ENCODE results near the gene PTOV1. TPM values are rescaled to one million over a fixed set of nuclear protein-coding genes. Genes with fewer than 3 reads are reported as not detected.

Gene PTOV1
- polyA plus RNA-seq, 3 donors = 278 to 373 (median 349) TPM

DNA sequence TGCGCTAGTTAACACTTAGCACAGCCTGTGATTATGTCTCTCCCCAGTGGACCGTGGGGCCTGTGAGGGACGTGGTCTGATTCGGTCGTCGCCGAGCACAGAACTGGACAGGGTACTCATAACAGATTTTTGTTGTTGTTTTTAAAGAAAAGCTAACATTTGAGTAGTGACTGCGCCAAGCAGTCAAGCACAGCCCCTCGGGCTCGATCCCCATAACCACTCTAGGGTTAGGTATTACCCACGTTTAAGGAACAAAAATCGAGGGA, 805 bp upstream of the PTOV1 start:
- DNase-seq (ENCODE audit: extremely low read depth in 1 of 11, low read depth in 9 of 11, low spot score in 4 of 11) = no peak

DNA sequence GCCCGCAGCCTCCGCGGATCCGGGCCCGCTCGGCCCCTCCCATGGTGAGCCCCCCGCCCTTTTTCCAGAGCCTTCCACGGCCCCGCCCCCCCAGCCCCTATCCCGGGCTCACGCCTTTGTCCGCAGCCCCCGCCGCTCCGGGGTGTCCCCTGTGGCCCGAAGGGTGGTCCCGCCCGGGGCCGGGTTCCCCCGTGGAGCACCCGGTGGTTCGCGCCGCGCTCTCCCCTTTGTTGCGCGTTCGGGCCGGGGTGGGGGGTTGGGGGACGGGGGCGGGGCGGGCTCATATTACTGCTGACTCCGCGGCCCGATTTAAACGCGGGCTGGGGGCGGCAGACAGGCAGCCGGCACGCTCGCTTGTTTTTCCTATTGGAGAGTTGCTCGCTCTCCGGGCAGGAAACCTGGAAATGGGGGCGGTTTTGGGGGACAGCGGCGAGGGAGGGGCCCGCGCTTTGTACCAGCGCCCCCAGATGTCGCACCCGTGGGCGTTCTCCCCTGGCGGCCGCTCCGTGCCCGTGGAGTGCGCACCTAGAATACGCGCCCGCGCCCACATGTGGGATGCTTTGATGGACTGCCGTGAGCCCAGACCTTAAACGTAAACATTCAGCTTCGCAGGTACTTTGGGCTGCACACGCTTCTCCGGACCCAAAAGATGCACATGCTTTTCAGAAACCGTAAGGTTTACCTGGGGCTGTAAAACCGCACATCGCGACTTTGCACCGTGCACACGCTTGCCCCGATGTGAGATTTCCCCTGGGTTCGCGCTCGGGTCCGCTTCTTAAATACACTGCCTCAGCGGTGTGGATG, 699 bp downstream of the PTOV1 start:
- DNase-seq (ENCODE audit: extremely low read depth in 1 of 11, low read depth in 9 of 11, low spot score in 4 of 11) = no peak

DNA sequence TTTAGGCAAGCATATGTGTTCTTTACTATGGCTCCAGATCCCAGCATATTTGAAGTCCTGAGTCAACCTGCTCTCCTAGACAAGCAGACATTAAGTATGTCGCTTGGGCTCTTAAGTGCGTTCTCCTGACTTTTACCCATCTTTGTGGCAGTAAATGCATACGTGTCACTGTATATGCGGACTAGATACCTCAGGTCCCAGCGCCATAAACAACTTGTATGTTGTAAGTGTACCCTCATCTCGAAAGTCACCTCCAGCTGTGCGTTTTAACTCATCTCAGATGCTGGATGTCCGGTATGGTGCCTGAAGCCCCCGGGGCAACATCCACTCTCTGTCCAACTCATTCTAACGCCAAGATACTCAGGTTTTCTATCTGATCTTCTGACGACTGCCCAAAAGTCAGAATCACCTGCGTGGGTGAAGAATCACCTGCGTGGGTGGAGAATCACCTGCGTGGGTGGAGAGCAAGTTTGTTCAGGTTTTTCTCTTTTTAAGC, 1.7 kb downstream of the PTOV1 start:
- DNase-seq (ENCODE audit: extremely low read depth in 1 of 11, low read depth in 9 of 11, low spot score in 4 of 11) = no peak

DNA sequence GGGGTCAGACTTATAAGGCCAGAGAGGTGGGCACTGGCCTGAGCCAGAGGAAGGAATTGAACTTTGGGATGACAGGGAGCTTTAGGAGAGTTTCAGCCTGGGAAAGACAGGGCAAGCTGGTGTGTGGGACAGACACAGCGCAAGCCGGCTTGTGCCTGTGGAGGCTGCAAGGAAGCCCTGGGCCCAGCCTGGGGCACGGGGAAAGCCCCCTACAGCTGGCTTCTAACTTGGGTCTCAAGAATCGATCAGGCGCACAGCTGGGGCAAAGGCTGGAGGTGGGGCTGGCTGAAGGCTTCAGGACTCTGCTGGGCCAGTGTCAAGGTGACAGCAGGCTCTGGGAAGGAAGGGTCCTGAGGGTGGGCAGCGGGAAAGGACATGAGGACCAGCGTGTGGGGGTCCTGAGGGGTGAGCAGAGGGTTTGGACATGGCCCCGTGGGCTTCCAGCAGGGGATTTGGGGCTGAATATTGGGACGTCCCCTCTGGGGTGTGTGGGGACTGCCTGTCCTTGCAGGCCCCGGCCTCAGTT, 3.0 kb downstream of the PTOV1 start:
- DNase-seq (ENCODE audit: extremely low read depth in 1 of 11, low read depth in 9 of 11, low spot score in 4 of 11) = no peak

DNA sequence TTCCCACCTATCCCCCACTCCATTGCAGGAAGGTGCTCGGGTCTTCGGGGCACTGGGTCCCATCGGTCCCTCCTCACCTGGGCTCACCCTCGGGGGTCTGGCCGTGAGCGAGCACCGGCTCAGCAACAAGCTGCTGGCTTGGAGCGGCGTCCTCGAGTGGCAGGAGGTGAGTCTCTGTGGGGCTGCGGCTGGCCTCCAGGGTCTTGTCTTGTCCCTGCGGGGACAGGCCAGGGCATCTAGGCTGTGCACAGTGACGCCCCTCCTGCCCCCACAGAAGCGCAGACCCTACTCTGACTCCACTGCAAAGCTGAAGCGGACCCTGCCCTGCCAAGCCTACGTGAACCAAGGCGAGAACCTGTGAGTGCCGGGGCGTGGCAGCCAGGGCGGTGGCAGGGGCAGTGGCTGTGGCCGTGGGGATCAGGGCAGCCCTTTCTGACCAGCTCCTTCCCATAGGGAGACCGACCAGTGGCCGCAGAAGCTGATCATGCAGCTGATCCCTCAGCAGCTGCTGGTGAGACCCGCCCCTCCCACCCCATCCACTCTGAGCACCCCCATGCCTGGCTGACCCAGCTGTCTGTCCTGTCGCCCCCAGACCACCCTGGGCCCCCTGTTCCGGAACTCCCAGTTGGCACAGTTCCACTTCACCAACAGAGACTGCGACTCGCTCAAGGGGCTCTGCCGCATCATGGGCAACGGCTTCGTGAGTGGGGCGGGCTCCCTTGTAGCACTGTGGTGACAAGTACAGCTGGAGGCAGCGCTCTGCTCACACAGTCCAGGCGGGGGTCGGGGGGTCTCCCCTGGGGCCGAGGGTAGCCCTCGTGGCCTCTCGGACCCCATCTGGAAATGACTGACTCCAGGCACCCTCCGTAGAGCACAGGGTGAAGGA, 3.7 kb downstream of the PTOV1 start:
- DNase-seq (ENCODE audit: extremely low read depth in 1 of 11, low read depth in 9 of 11, low spot score in 4 of 11) = no peak

DNA sequence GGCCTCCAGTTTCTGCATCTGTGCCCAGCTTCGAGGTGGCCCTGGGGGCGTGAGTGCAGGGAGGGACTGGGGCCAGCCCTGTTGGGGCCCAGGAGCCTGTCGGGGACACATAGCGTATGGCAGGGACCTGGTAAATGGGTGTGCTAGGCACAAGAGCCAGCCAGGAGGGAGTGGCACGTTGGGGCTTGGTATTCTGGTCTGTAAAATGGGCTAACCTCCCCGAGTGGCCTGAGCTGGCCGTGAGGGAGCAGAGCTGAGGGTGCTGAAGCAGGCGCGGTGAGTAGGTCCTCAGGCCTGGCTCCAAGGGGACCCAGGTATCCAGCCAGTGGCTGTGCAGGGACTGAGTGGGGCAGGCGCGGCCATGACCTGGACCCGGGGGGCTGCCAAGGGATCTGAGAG, 4.3 kb downstream of the PTOV1 start:
- no peak for DNase-seq (ENCODE audit: extremely low read depth in 1 of 11, low read depth in 9 of 11, low spot score in 4 of 11)

DNA sequence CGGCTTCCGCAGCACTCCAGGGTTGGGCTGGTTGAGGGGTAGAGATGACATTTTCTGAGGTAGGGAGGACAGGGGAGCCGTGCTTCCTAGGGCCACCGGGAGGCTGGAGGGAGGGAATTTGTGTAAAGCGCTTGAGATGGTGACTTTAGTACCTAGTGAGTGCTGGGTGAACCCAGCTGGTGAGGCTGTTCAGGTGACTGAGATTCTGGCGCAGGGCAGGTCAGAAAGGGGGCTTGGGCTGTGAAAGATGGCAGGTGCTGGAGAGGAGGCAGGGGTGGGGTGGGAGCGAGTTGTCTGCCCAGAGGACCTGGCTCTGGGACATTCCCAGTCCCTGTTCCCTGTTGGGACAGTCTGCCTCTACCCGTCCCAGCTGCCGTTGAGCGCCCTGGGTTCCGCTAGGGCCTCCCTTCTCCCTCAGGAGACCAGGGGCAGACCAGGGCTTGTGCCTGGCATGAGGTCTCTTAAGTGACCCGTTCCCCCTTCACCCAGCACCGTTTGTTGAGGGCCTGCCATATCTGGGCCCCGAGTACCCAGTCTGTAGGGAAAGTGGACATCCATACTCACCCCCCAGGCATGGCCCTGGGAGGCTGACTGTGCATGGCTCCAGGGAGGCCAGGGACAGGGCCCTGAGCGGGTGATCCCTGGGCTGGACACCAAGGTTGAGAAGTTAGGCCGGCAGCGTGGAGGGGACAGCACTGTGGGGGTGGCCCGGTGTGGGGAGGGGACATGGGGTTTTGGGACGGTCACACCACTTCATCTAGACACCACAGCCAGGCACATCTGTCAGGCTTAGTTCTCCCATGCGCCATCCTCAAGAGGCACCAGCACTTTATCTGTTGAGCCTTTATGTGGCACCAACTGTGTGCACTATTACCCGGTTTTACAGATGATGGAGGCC, 5.0 kb downstream of the PTOV1 start:
- DNase-seq (ENCODE audit: extremely low read depth in 1 of 11, low read depth in 9 of 11, low spot score in 4 of 11) = no peak

DNA sequence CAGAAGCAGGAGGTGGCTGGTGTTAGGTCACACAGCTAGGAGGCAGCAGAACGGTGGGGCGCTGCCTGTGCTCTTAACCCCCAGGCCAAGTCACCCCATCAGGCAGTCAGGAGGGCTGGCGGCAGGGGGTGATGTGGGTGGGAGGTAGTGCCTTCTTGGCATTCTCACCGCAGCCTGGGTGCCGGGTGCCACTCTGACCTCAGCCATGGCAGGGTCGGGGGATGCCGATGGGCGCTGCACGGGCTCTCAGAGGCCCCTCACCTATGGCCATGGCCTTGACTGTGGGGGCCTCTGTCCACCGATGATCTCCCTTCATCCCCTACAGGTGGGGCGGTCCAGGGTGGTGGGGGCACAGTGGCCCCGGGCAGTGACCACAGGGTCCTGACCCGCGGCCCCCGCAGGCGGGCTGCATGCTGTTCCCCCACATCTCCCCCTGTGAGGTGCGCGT, 5.6 kb downstream of the PTOV1 start:
- no peak for DNase-seq (ENCODE audit: extremely low read depth in 1 of 11, low read depth in 9 of 11, low spot score in 4 of 11)

DNA sequence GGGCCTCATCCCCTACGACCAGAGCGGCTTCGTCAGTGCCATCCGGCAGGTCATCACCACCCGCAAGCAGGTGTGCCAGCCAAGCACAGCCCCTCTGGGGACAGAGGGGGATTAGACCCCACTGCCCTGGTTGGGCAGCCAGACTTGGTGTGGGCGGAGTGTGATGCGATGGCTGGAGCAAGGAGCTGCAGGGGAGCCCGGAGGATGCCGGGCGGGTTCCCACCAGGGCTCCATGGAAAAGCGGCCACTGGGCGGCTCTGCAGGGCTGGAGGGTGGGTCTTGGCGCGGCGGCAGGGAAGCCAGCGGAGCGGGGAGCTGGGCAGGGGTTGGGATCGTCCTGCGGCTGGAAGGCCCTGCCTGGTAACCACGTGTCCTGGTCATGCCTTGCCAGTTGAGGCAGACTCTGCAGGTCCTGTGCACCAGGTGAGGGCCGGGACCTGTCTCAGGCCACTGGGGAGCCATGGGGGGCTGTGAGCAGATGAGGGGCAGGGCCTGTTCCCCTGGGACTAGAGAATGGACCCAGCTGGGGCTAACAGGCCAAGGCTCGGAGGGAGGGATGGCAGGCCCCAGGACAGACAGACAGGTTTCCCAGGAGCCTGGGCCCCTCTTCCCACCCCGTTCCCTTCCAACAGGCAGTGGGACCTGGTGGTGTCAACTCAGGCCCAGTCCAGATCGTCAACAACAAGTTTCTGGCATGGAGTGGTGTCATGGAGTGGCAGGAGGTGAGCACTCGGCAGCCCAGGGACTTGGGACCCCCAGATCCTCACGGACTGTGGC, 6.3 kb downstream of the PTOV1 start:
- DNase-seq (ENCODE audit: extremely low read depth in 1 of 11, low read depth in 9 of 11, low spot score in 4 of 11) = no peak

DNA sequence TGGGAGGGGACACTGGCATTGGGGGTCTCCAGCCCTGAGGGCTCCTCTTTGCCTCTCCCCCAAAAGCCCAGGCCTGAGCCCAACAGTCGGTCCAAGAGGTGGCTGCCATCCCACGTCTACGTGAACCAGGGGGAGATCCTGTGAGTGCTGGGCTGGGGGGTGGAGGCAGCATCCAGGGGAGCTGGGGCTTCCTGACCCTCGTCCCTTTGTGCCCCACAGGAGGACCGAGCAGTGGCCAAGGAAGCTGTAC, 6.8 kb downstream of the PTOV1 start:
- no peak for DNase-seq (ENCODE audit: extremely low read depth in 1 of 11, low read depth in 9 of 11, low spot score in 4 of 11)

DNA sequence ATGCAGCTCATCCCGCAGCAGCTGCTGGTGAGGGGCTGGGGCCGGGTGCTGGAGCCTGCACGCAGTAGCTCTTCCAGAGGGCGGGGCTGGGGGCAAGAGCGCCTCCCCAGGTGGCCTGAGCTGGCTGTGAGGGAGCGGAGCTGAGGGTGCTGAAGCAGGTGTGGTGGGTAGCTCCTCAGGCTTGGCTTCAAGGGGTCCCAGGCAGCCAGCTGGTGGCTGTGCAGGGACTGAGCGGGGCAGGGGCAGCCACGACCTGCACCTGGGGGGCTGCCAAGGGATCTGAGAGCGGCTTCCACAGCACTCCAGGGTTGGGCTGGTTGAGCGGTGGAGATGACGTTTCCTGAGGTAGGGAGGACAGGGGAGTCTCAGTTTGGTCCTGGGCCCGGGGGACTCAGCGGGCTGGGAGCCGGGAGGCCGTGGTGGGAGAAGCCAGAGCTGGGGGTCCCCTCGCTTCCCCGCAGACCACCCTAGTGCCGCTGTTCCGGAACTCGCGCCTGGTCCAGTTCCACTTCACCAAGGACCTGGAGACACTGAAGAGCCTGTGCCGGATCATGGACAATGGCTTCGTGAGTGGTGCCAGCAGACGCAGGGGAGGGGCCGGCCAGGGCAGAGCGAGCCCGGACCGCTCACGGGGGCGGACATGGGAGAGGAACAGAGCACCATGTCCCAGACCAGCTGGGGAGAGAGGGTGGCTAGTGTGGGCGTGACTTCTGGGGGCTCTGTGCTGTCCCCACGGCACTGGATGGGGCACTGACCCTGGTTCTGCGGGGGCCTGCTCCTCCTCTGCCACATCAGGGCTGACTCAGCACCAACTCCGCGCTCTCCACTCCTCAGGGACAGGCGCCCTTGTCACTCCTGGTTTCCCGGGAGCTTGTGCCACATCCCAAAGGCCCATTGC, 7.4 kb downstream of the PTOV1 start:
- no peak for DNase-seq (ENCODE audit: extremely low read depth in 1 of 11, low read depth in 9 of 11, low spot score in 4 of 11)

DNA sequence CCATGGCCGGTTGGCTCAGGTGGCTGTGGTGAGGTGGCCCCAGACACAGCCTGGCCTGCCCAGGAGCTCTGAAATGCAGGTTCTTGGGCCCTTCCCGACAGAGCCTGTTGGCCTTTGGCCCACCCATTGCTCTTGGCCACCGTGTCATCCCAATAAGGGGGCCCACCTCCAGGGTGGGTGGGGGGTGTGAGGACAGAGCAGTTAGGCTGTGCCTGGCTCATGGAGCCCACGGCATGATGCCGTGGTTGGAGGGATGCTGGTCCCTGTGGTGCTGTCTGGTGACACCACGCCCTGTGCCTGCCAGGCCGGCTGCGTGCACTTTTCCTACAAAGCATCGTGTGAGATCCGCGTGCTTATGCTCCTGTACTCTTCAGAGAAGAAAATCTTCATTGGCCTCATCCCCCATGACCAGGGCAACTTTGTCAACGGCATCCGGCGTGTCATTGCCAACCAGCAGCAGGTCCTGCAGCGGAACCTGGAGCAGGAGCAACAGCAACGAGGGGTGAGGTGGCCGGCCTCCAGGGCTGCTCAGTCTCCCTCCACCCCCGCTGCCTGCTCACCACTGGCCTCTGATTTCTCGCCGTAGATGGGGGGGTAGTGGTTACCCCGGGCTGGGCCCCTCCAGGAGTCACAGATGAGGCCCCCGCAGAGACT, 8.8 kb downstream of the PTOV1 start:
- no peak for DNase-seq (ENCODE audit: extremely low read depth in 1 of 11, low read depth in 9 of 11, low spot score in 4 of 11)

DNA sequence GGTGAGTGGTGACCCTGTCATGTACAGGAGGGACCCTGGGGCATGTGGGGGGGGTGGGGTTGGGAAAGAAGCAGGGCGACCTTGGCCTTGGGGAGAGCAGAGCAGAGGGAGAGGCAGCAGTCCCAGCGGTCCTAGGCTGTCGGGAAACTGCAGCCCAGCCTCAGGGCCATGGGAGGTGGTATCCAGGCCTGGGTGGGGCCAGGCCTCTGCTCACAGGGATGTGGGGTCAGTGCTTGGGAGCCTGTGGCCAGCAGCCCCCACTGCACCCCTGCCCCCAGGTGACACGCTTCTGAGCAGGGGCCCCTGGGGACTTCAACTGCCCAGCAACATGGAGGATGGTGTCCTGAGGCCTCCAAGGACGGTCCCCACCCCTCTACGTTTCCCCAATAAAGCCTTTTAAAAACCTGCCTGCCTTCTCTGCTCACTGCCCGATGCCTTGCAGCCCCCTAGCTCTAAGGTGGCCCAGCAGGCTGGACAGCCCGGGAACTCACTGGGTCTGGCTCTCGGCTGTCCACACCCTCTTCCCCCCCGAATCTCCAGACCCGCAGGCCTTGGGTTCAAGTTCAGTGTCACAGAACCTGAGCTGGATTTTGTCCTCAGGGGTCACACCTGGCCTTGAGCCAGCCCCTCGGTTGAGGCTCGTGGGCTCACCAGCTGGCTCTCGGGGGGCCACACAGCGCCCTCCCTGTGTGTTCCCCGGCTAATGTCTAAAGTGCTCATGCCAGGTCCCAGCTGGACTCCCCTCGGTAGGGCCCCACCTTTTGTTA, 9.6 kb downstream of the PTOV1 start:
- no peak for DNase-seq (ENCODE audit: extremely low read depth in 1 of 11, low read depth in 9 of 11, low spot score in 4 of 11)

DNA sequence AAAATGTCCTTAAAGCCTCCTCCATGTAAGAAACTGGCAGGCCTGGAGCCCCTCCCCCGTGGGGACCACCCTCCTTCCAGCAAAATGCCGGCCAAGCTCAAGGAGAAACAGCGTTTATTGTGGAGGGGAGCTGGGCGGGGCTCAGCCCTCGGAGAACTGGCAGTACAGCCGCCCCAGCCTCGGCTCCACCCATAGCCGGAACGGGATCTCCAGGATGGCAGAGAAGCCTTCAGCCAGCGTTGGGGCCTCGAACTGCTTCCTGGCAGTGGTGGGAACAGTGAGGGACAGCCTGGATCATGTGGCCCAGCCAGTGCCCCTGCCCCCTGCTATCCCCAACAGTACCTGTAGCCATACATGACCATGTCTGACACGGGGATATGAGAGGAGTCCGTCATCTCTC, 10.1 kb downstream of the PTOV1 start:
- DNase-seq (ENCODE audit: extremely low read depth in 1 of 11, low read depth in 9 of 11, low spot score in 4 of 11) = no peak

DNA sequence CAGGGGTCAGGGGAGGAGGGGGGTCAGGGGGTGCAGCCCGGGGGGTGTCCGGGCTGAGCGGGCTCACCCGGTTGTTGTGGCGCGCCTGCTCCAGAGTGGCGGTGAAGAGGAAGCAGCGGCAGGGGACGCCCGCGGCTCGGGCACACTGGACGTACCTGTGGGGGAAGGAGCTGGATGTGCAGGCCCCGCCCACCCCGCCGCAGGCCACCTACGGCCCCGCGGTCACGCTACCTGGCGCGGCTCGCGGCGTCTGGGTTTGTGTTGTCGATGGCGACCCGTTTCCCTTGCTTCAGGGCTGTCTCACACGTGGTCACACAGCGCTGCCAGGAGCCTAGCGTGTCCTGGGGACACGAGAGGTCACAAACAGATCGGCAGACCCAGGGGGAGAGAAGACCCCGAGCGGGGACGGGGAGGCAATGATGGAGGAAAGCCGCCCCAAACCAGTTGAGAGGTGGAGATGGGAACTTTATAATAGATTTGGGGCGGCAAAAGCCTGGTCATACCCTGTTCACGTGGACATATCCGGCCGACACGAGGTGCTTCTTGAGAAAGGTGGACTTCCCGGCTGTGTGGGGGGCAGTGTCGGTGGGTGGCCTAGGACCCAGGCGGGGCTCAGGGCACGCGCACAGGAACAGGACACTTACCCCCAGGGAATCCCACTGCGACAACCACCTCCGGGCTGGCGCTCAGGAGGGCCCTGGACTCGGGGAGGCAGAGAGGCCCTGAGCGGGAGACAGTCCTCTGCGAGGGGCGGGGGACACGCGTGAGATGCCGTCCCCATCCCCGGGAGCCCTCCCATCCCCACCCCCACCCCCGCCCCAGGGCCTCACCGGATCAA, 10.8 kb downstream of the PTOV1 start:
- no peak for DNase-seq (ENCODE audit: extremely low read depth in 1 of 11, low read depth in 9 of 11, low spot score in 4 of 11)
